ENCODE results near the gene CERS6.

GRCh38 chr2:168679741-168680310 lies 223.8 kb downstream of the CERS6 start:
- TF ChIP-seq CTCF (IDR thresholded peaks at IDR 0.05) (no peak), POLR2A (IDR thresholded peaks at IDR 0.05) (no peak)

All from body of pancreas (tissue), 4 donors.